ENCODE results near the gene KDM1A.

- TF ChIP-seq CTCF (IDR thresholded peaks at IDR 0.05) (no peak), POLR2A (IDR thresholded peaks at IDR 0.05) (no peak)
Measured at GRCh38 chr1:23066075-23066474, 46.8 kb downstream of the KDM1A start.
